Kidney (tissue), 14 donors: ENCODE measurements around the gene CAMK1G. TPM values are rescaled to one million over a fixed set of nuclear protein-coding genes. Genes with fewer than 3 reads are reported as not detected.

ENCODE experiments used
- DNase-seq, 5 donors: peaks; one replicate each; pipeline ENCODE4 v3.0.0-alpha.2; 2013 to 2020
- FAIRE-seq: peaks from 2 replicates; lab custom pipeline; 2012; peaks lifted over from hg19 to GRCh38; lab: Jason Lieb, UNC
- H3K27ac ChIP-seq, 2 donors: one replicate each; pipeline ENCODE4 v1.7.0; 2013; ENCODE audit warnings: low read depth in 2 of 2, low read length in 2 of 2, inconsistent platforms in 1 of 2
- H3K27me3 ChIP-seq: one replicate; pipeline ENCODE4 v1.7.1; 2013; ENCODE audit warnings: low read length, inconsistent platforms; ENCODE audit not compliant: control insufficient read depth, insufficient read depth
- H3K36me3 ChIP-seq, 3 donors: one replicate each; pipeline versions ENCODE4 v1.7.0 to v1.7.1; 2013; ENCODE audit warnings: low read length in 3 of 3, control low read depth in 1 of 3, inconsistent platforms in 1 of 3; ENCODE audit not compliant: insufficient read depth in 3 of 3, control insufficient read depth in 2 of 3
- H3K4me1 ChIP-seq, 3 donors: one replicate each; pipeline versions ENCODE4 v1.7.0 to v1.7.1; 2013; ENCODE audit warnings: low read length in 3 of 3, inconsistent platforms in 1 of 3, low read depth in 1 of 3; ENCODE audit not compliant: control insufficient read depth in 2 of 3, insufficient read depth in 2 of 3
- H3K4me3 ChIP-seq, 3 donors: one replicate each; pipeline versions ENCODE4 v1.7.0 to v1.8.1; 2013; ENCODE audit warnings: low read length in 3 of 3, control low read depth in 1 of 3, inconsistent platforms in 1 of 3
- H3K9ac ChIP-seq, 3 donors: one replicate each; pipeline versions ENCODE4 v1.7.0 to v1.7.1; 2013; ENCODE audit warnings: low read length in 3 of 3, control low read depth in 1 of 3, inconsistent platforms in 1 of 3
- H3K9me3 ChIP-seq, 3 donors: one replicate each; pipeline versions ENCODE4 v1.7.0 to v1.7.1; 2013; ENCODE audit warnings: low read length in 3 of 3, control low read depth in 1 of 3, inconsistent platforms in 1 of 3; ENCODE audit not compliant: control insufficient read depth in 2 of 3, insufficient read depth in 1 of 3
- CTCF ChIP-seq: IDR thresholded peaks from 3 replicates; pipeline ENCODE4 v1.5.1; 2012; ENCODE audit warnings: mild to moderate bottlenecking, moderate library complexity, borderline replicate concordance; ENCODE audit not compliant: insufficient read depth; ENCODE audit errors: extremely low read depth
- intact Hi-C: fragments of 100-400 bp; cut with DNase I; formaldehyde crosslinking; loops from one replicate; pipeline ENCODE4 v1.11.1; 2022
- polyA plus RNA-seq: library from polyadenylated mRNA; stranded (reverse); fragments of 350-450 nt; fragmentation: Illumina TruSeq; extraction: RNeasy Lipid Tissue Mini Kit (QIAGEN cat#74804); gene quantifications from one replicate; pipeline ENCODE4 v1.2.3, GENCODE V29; 2014; ENCODE audit warnings: low read depth, low replicate concordance; ENCODE audit not compliant: insufficient read depth
- total RNA-seq: library from RNA; stranded (reverse); fragmentation: NEBNext Ultra II Directional; extraction: Animal tissue kit (Norgen Biotek cat#: 25700); gene quantifications from one replicate; pipeline ENCODE4 v1.2.1, GENCODE V29; 2021
- donor health status: control.
- donor health status: control.
- donor health status: control.
- donor health status: control.
- donor health status: control.
- donor health status: DM: yes; HTN: yes; CAD: no.
- donor health status: Normal renal cell carcinoma (clear cell type).

Gene CAMK1G
- total and polyA plus RNA-seq, 2 donors from 2014 or later = 1.4 to 5.5 TPM

- intact Hi-C loops = no loop called here
Measured at GRCh38 chr1:209655411-209656231, 72.1 kb downstream of the CAMK1G start.

GRCh38 chr1:209657140-209657879 is 73.8 kb downstream of the CAMK1G start:
- H3K27ac ChIP-seq = no peak overlapping the region
- no peak for TF ChIP-seq CTCF
- H3K36me3 ChIP-seq = no peaks in the 10 kb centered on the region
- H3K4me1 ChIP-seq = peaks cover 0 to 30% (median 18%) of the 10 kb centered on the region in 3 donors
- FAIRE-seq (no peak), DNase-seq (no peak)
- no peak overlapping the region for H3K4me3 ChIP-seq
- no peaks in the 10 kb centered on the region for H3K27me3 ChIP-seq
- intact Hi-C loops = no loop called here
- H3K9me3 ChIP-seq = no peaks in the 10 kb centered on the region
- no peak overlapping the region for H3K9ac ChIP-seq

More at GRCh38 chr1:209655411-209656231, 72.1 kb downstream of the CAMK1G start:
- Histone ChIP-seq H3K27me3 (no peaks in the 10 kb centered on the region), H3K9ac (no peak overlapping the region), H3K9me3 (no peaks in the 10 kb centered on the region), H3K4me1 (peaks cover 0 to 21% (median 21%) of the 10 kb centered on the region in 3 donors), H3K4me3 (no peak overlapping the region), H3K36me3 (no peaks in the 10 kb centered on the region), H3K27ac (no peak overlapping the region)
- no peak for TF ChIP-seq CTCF
- FAIRE-seq = no peak
- DNase-seq = no peak

- intact Hi-C loops = no loop called here
- no peak overlapping the region for H3K27ac ChIP-seq
- H3K4me1 ChIP-seq = peaks cover 0 to 31% (median 18%) of the 10 kb centered on the region in 3 donors
- no peaks in the 10 kb centered on the region for H3K27me3 ChIP-seq
- FAIRE-seq = no peak
- H3K36me3 ChIP-seq = no peaks in the 10 kb centered on the region
- H3K4me3 ChIP-seq = no peak overlapping the region
- no peak overlapping the region for H3K9ac ChIP-seq
- no peak for DNase-seq
- no peak for TF ChIP-seq CTCF
- no peaks in the 10 kb centered on the region for H3K9me3 ChIP-seq
Measured at GRCh38 chr1:209657918-209658317, 74.4 kb downstream of the CAMK1G start.
